Measurements from ENCODE around the gene COL1A1. TPM values are rescaled to one million over a fixed set of nuclear protein-coding genes. Genes with fewer than 3 reads are reported as not detected.

Gene COL1A1
- total and polyA plus RNA-seq, 2 of the 13 experiments (the other 11 are each of a cell fraction or from before 2014, with no cell fraction given), result 0.05 TPM; not detected in 1

DNA sequence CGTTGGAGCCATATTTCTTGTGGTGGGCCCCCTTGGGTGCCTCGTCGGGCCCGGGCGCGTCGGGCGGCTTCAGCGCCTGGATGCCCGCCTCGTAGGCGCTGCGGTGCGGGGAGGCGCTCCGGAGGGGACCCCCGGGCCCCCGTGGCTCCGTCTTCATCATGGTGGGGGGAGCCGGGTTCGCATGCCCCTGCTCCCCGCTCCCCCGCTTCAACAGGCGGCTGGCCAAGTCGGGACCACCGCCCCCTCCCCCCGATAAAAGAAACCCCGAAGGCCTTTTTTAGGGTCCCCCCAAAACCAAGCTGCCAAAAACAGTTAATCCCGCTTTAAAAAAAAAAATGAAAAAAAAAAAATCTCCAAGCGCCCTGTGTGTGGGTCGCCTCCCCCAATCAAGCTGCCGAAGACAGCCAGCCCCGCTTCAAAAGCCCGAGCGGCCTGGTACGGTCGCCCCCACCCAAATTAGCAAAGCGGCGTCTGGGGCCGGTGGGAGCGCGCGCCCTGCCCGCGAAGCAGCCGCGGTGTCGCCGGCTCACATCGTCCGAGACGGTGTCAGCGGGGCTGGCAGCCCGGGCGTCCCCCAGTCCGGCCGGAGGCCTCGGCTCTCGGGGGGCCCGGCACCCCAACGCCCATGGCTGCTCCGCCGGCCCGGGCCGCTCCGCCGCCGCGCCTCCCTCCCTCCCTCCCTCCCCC, 50.9 kb downstream of the COL1A1 start, which contains the start of gene PPP1R9B (continued):
- 0 out of 2 replicates have a peak, but pooled peaks have one; percentile 4 for TF ChIP-seq ZMYM4 (CRISPR knock-in tag; IDR thresholded peaks at IDR 0.05)
- TF ChIP-seq PLRG1 (conservative IDR thresholded peaks at IDR 0.05), result no peak
- TF ChIP-seq, protein P1, sequence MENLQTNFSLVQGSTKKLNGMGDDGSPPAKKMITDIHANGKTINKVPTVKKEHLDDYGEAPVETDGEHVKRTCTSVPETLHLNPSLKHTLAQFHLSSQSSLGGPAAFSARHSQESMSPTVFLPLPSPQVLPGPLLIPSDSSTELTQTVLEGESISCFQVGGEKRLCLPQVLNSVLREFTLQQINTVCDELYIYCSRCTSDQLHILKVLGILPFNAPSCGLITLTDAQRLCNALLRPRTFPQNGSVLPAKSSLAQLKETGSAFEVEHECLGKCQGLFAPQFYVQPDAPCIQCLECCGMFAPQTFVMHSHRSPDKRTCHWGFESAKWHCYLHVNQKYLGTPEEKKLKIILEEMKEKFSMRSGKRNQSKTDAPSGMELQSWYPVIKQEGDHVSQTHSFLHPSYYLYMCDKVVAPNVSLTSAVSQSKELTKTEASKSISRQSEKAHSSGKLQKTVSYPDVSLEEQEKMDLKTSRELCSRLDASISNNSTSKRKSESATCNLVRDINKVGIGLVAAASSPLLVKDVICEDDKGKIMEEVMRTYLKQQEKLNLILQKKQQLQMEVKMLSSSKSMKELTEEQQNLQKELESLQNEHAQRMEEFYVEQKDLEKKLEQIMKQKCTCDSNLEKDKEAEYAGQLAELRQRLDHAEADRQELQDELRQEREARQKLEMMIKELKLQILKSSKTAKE (CRISPR knock-in tag; IDR thresholded peaks at IDR 0.05; ENCODE audit: borderline replicate concordance), result no peak
- TF ChIP-seq ZSCAN12 (CRISPR knock-in tag; IDR thresholded peaks at IDR 0.05), result no peak
- TF ChIP-seq ZC3H13 (CRISPR knock-in tag; IDR thresholded peaks at IDR 0.05), result no peak
- peak; percentile 52; the same call in 1 of the 2 replicates for TF ChIP-seq MTA1 (CRISPR knock-in tag; IDR thresholded peaks at IDR 0.05; ENCODE audit: borderline replicate concordance)
- TF ChIP-seq ZNF678 (CRISPR knock-in tag; IDR thresholded peaks at IDR 0.05), result peak; percentile 71; the same call in 1 of the 2 replicates
- no peak for TF ChIP-seq CHCHD3 (CRISPR knock-in tag; IDR thresholded peaks at IDR 0.05)
- no peak for TF ChIP-seq GTF3A (CRISPR knock-in tag; conservative IDR thresholded peaks at IDR 0.05)
- TF ChIP-seq THAP11 (CRISPR knock-in tag; IDR thresholded peaks at IDR 0.05), result peak; percentile 10; the same call in 1 of the 2 replicates
- peak; percentile 23; the same call in 1 of the 2 replicates for TF ChIP-seq ZNF614 (CRISPR knock-in tag; IDR thresholded peaks at IDR 0.05; ENCODE audit: borderline replicate concordance)
- TF ChIP-seq ZFY (CRISPR knock-in tag; IDR thresholded peaks at IDR 0.05), result peak; percentile 49; the same call in 1 of the 2 replicates
- peak; percentile 45; the same call in 1 of the 2 replicates for TF ChIP-seq BRD4 (CRISPR knock-in tag; IDR thresholded peaks at IDR 0.05)
- TF ChIP-seq AGO1 (IDR thresholded peaks at IDR 0.05; ENCODE audit: low read depth, low read length, poor library complexity, severe bottlenecking), result no peak
- TF ChIP-seq IRF2 (CRISPR knock-in tag; IDR thresholded peaks at IDR 0.05), result 0 out of 2 replicates have a peak, but pooled peaks have one; percentile 6
- TF ChIP-seq, protein P2, sequence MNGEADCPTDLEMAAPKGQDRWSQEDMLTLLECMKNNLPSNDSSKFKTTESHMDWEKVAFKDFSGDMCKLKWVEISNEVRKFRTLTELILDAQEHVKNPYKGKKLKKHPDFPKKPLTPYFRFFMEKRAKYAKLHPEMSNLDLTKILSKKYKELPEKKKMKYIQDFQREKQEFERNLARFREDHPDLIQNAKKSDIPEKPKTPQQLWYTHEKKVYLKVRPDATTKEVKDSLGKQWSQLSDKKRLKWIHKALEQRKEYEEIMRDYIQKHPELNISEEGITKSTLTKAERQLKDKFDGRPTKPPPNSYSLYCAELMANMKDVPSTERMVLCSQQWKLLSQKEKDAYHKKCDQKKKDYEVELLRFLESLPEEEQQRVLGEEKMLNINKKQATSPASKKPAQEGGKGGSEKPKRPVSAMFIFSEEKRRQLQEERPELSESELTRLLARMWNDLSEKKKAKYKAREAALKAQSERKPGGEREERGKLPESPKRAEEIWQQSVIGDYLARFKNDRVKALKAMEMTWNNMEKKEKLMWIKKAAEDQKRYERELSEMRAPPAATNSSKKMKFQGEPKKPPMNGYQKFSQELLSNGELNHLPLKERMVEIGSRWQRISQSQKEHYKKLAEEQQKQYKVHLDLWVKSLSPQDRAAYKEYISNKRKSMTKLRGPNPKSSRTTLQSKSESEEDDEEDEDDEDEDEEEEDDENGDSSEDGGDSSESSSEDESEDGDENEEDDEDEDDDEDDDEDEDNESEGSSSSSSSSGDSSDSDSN (CRISPR knock-in tag; IDR thresholded peaks at IDR 0.05), result peak; percentile 51; the same call in 1 of the 2 replicates
- peak; percentile 37; the same call in 1 of the 2 replicates for TF ChIP-seq GLI4 (CRISPR knock-in tag; IDR thresholded peaks at IDR 0.05; ENCODE audit: borderline replicate concordance)
- TF ChIP-seq POLR2G (IDR thresholded peaks at IDR 0.05; ENCODE audit: low read depth, low read length), result 0 out of 2 replicates have a peak, but pooled peaks have one; percentile 7
- TF ChIP-seq MYNN (CRISPR knock-in tag; IDR thresholded peaks at IDR 0.05; ENCODE audit: low read depth), result 0 out of 2 replicates have a peak, but pooled peaks have one; percentile 18
- TF ChIP-seq YEATS4 (CRISPR knock-in tag; IDR thresholded peaks at IDR 0.05; ENCODE audit: borderline replicate concordance), result peak; percentile 48
- TF ChIP-seq PHF21A (CRISPR knock-in tag; IDR thresholded peaks at IDR 0.05), result 0 out of 2 replicates have a peak, but pooled peaks have one; percentile 2
- TF ChIP-seq SP4 (CRISPR knock-in tag; IDR thresholded peaks at IDR 0.05), result no peak
- TF ChIP-seq, protein P3, sequence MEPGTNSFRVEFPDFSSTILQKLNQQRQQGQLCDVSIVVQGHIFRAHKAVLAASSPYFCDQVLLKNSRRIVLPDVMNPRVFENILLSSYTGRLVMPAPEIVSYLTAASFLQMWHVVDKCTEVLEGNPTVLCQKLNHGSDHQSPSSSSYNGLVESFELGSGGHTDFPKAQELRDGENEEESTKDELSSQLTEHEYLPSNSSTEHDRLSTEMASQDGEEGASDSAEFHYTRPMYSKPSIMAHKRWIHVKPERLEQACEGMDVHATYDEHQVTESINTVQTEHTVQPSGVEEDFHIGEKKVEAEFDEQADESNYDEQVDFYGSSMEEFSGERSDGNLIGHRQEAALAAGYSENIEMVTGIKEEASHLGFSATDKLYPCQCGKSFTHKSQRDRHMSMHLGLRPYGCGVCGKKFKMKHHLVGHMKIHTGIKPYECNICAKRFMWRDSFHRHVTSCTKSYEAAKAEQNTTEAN (CRISPR knock-in tag; conservative IDR thresholded peaks at IDR 0.05), result no peak
- peak; percentile 16; the same call in 1 of the 2 replicates for TF ChIP-seq TAF1 (CRISPR knock-in tag; IDR thresholded peaks at IDR 0.05)
- TF ChIP-seq KAT8 (CRISPR knock-in tag; IDR thresholded peaks at IDR 0.05), result no peak
- 0 out of 2 replicates have a peak, but pooled peaks have one; percentile 16 for TF ChIP-seq HOXA5 (CRISPR knock-in tag; IDR thresholded peaks at IDR 0.05)
